Liver (tissue), 9 donors: ENCODE measurements around the gene GALNT17. TPM values are rescaled to one million over a fixed set of nuclear protein-coding genes. Genes with fewer than 3 reads are reported as not detected.

ENCODE experiments used
- DNase-seq: peaks from one replicate; pipeline ENCODE4 v3.0.0-alpha.2; 2017; ENCODE audit warnings: low spot score
- H3K27ac ChIP-seq, 2 donors: one replicate each; pipeline ENCODE4 v1.7.0; 2013; ENCODE audit warnings: inconsistent platforms in 2 of 2, low read length in 2 of 2, control low read depth in 1 of 2, low read depth in 1 of 2, mild to moderate bottlenecking in 1 of 2
- H3K27me3 ChIP-seq, 4 donors: one replicate each; pipeline versions ENCODE4 v1.6.1 to v1.7.0; 2013; ENCODE audit warnings: low read length in 3 of 4, inconsistent platforms in 1 of 4, mild to moderate bottlenecking in 1 of 4, moderate library complexity in 1 of 4; ENCODE audit not compliant: control insufficient read depth in 4 of 4, insufficient read depth in 4 of 4
- H3K36me3 ChIP-seq, 4 donors: one replicate each; pipeline versions ENCODE4 v1.6.1 to v1.7.0; 2013; ENCODE audit warnings: low read length in 3 of 4, mild to moderate bottlenecking in 3 of 4, low read depth in 1 of 4, moderate library complexity in 1 of 4; ENCODE audit not compliant: control insufficient read depth in 4 of 4, insufficient read depth in 3 of 4
- H3K4me1 ChIP-seq, 4 donors: one replicate each; pipeline versions ENCODE4 v1.6.1 to v1.7.0; 2013; ENCODE audit warnings: low read length in 3 of 4, mild to moderate bottlenecking in 3 of 4, moderate library complexity in 1 of 4; ENCODE audit not compliant: control insufficient read depth in 4 of 4, insufficient read depth in 4 of 4
- H3K4me3 ChIP-seq, 3 donors: one replicate each; pipeline versions ENCODE4 v1.6.1 to v1.7.0; 2013; ENCODE audit warnings: low read length in 3 of 3, control low read depth in 1 of 3, low read depth in 1 of 3, mild to moderate bottlenecking in 1 of 3
- H3K9ac ChIP-seq, 2 donors: one replicate each; pipeline ENCODE4 v1.7.0; 2013; ENCODE audit warnings: low read length in 2 of 2, mild to moderate bottlenecking in 2 of 2, moderate library complexity in 2 of 2, control low read depth in 1 of 2, low read depth in 1 of 2
- H3K9me3 ChIP-seq, 4 donors: one replicate each; pipeline versions ENCODE4 v1.6.1 to v1.7.0; 2013; ENCODE audit warnings: low read length in 3 of 4; ENCODE audit not compliant: control insufficient read depth in 4 of 4
- ATF3 ChIP-seq: IDR thresholded peaks from 2 replicates; pipeline ENCODE4 v1.6.1; 2016; ENCODE audit warnings: antibody characterized with exemption
- CTCF ChIP-seq: fragments of 150-350 bp; IDR thresholded peaks from 2 replicates; pipeline ENCODE4 v1.5.1; 2017; ENCODE audit warnings: improper control_type of control experiment, low read depth, low read length; ENCODE audit not compliant: missing input control
- FOXA1 ChIP-seq: IDR thresholded peaks from 2 replicates; pipeline ENCODE4 v1.6.1; 2016; ENCODE audit warnings: antibody characterized with exemption
- FOXA2 ChIP-seq: IDR thresholded peaks from 2 replicates; pipeline ENCODE4 v1.6.1; 2016; ENCODE audit warnings: antibody characterized with exemption
- GABPA ChIP-seq, 2 donors: IDR thresholded peaks in 1 of 2; conservative IDR thresholded peaks in 1 of 2; 2 replicates each; pipeline ENCODE4 v1.6.1; 2016; ENCODE audit warnings: antibody characterized with exemption in 2 of 2, mild to moderate bottlenecking in 1 of 2, moderate library complexity in 1 of 2
- HNF4A ChIP-seq, 2 donors: conservative IDR thresholded peaks; 2 replicates each; pipeline ENCODE4 v1.6.1; 2016; ENCODE audit warnings: antibody characterized with exemption in 2 of 2, mild to moderate bottlenecking in 2 of 2
- JUND ChIP-seq, 2 donors: IDR thresholded peaks; 2 replicates each; pipeline ENCODE4 v1.6.1; 2016; ENCODE audit warnings: antibody characterized with exemption in 2 of 2
- MAX ChIP-seq: IDR thresholded peaks from 2 replicates; pipeline ENCODE4 v1.6.1; 2016; ENCODE audit warnings: antibody characterized with exemption
- NR2F2 ChIP-seq: IDR thresholded peaks from 2 replicates; pipeline ENCODE4 v1.6.1; 2016; ENCODE audit warnings: antibody characterized with exemption
- RAD21 ChIP-seq, 2 donors: IDR thresholded peaks; 2 replicates each; pipeline ENCODE4 v1.6.1; 2016; ENCODE audit warnings: antibody characterized with exemption in 2 of 2, mild to moderate bottlenecking in 2 of 2
- REST ChIP-seq: IDR thresholded peaks from 2 replicates; pipeline ENCODE4 v1.6.1; 2016; ENCODE audit warnings: antibody characterized with exemption, mild to moderate bottlenecking
- RXRA ChIP-seq, 2 donors: IDR thresholded peaks; 2 replicates each; pipeline ENCODE4 v1.6.1; 2017 to 2018; ENCODE audit warnings: antibody characterized with exemption in 2 of 2, mild to moderate bottlenecking in 1 of 2
- SP1 ChIP-seq: IDR thresholded peaks from 2 replicates; pipeline ENCODE4 v1.6.1; 2018; ENCODE audit warnings: antibody characterized with exemption, mild to moderate bottlenecking
- YY1 ChIP-seq: IDR thresholded peaks from 2 replicates; pipeline ENCODE4 v1.6.1; 2016; ENCODE audit warnings: antibody characterized with exemption, mild to moderate bottlenecking
- ZBTB33 ChIP-seq: IDR thresholded peaks from 2 replicates; pipeline ENCODE4 v1.6.1; 2016; ENCODE audit warnings: antibody characterized with exemption
- WGBS: extraction: QIAGEN DNeasy Blood & Tissue Kit; methylation state at CpG from one replicate; pipeline ENCODE4 v1.1.7; 2013; 5-methylcytosine and 5-hydroxymethylcytosine counted together
- polyA plus RNA-seq, 2 donors: library from polyadenylated mRNA; stranded (reverse) in 1 of 2; unstranded in 1 of 2; fragments of 200-250 nt in 1 of 2; fragments of >200 nt in 1 of 2; fragmentation: Nextera tagmentation in 1 of 2; extraction: Ambion mirVana in 1 of 2; gene quantifications; one replicate each; pipeline versions ENCODE4 v1.2.1 to v1.2.3, GENCODE V29; 2013 to 2015
- total RNA-seq, 2 donors: library from RNA; depleted of rRNA; stranded (reverse); fragments of >200 nt; gene quantifications; one replicate each; pipeline ENCODE4 v1.2.3, GENCODE V29; 2014
- donor health status: healthy.
- donor health status: healthy.
- donor health status: healthy.
- donor health status: healthy.
- donor health status: healthy.

The GALNT17 gene
- total and polyA plus RNA-seq, 4 donors: 0.10 to 0.42 (median 0.37) TPM; not detected in 1

- TF ChIP-seq RAD21 (IDR thresholded peaks at IDR 0.05) (no peak), FOXA2 (no peak), HNF4A (conservative IDR thresholded peaks at IDR 0.05) (no peak), ZBTB33 (no peak), YY1 (no peak), NR2F2 (no peak), FOXA1 (no peak), ATF3 (no peak), REST (no peak), GABPA (IDR thresholded peaks at IDR 0.05 in 1 of 2, conservative IDR thresholded peaks at IDR 0.05 in 1 of 2) (no peak), RXRA (IDR thresholded peaks at IDR 0.05) (no peak), JUND (IDR thresholded peaks at IDR 0.05) (no peak), SP1 (no peak), MAX (no peak)
- no peak for DNase-seq
- no peak overlapping the region for H3K27ac ChIP-seq
- H3K36me3 ChIP-seq: no peaks in the 10 kb centered on the region
- H3K4me3 ChIP-seq: no peak overlapping the region
- no peaks in the 10 kb centered on the region for H3K27me3 ChIP-seq
- no peaks in the 10 kb centered on the region for H3K9me3 ChIP-seq
- H3K9ac ChIP-seq: no peak overlapping the region
- WGBS: 63% methylated on average over 6 of the region's 6 CpGs
- H3K4me1 ChIP-seq: no peaks in the 10 kb centered on the region
Observed at GRCh38 chr7:71465741-71466189, 333.8 kb downstream of the GALNT17 start.

GRCh38 chr7:71466448-71467145, 334.7 kb downstream of the GALNT17 start:
- no peaks in the 10 kb centered on the region for H3K36me3 ChIP-seq
- TF ChIP-seq MAX (no peak), CTCF (no peak), NR2F2 (no peak)
- H3K27me3 ChIP-seq: no peaks in the 10 kb centered on the region
- H3K9me3 ChIP-seq: no peaks in the 10 kb centered on the region
- no peak overlapping the region for H3K27ac ChIP-seq
- no peak overlapping the region for H3K4me3 ChIP-seq
- H3K4me1 ChIP-seq: no peaks in the 10 kb centered on the region
- WGBS: 56% methylated on average over 5 of the region's 5 CpGs
- no peak for DNase-seq
- H3K9ac ChIP-seq: no peak overlapping the region
